Activated CD4-positive, CD25-positive, alpha-beta regulatory T cell treated with anti-CD3 and anti-CD28 coated beads, Interleukin-2, amount 50 U/mL, for 16 hours (primary cell): ENCODE data around the gene CLEC1A.

Experiments used
- DNase-seq: peaks from one replicate; pipeline ENCODE4 v3.0.0-alpha.2; 2020; ENCODE audit warnings: low read depth, low spot score

The CLEC1A gene

GRCh38 chr12:10101042-10101579, 2.3 kb upstream of the CLEC1A start:
- no peak for DNase-seq

GRCh38 chr12:10097521-10097920, 1.3 kb downstream of the CLEC1A start:
- DNase-seq, result no peak

GRCh38 chr12:10095971-10096370, 2.8 kb downstream of the CLEC1A start:
- DNase-seq, result no peak

GRCh38 chr12:10094646-10095395, 4.0 kb downstream of the CLEC1A start:
- no peak for DNase-seq

GRCh38 chr12:10088955-10089900, 9.6 kb downstream of the CLEC1A start:
- DNase-seq, result no peak

GRCh38 chr12:10088031-10088430, 10.8 kb downstream of the CLEC1A start:
- DNase-seq, result no peak

GRCh38 chr12:10086387-10086786, 12.4 kb downstream of the CLEC1A start:
- no peak for DNase-seq

- DNase-seq, result no peak
These were observed 14.1 kb downstream of the CLEC1A start for GRCh38 chr12:10084733-10085132.

- DNase-seq, result no peak
These were observed 16.5 kb downstream of the CLEC1A start for GRCh38 chr12:10082117-10082874.

- no peak for DNase-seq
These were observed 23.3 kb downstream of the CLEC1A start for GRCh38 chr12:10075451-10075850.

- no peak for DNase-seq
These were observed 25.5 kb downstream of the CLEC1A start for GRCh38 chr12:10073261-10073660.

- DNase-seq, result no peak
These were observed 26.7 kb downstream of the CLEC1A start for GRCh38 chr12:10072131-10072530.

- no peak for DNase-seq
These were observed 28.4 kb downstream of the CLEC1A start for GRCh38 chr12:10070380-10070779.

GRCh38 chr12:10069976-10070375, 28.8 kb downstream of the CLEC1A start:
- no peak for DNase-seq

- no peak for DNase-seq
These were observed 29.7 kb downstream of the CLEC1A start for GRCh38 chr12:10069099-10069498.

- DNase-seq, result no peak
These were observed 30.1 kb downstream of the CLEC1A start for GRCh38 chr12:10068644-10069043.

- no peak for DNase-seq
These were observed 30.8 kb downstream of the CLEC1A start for GRCh38 chr12:10067942-10068341.

GRCh38 chr12:10067264-10067663, 31.5 kb downstream of the CLEC1A start:
- no peak for DNase-seq

- no peak for DNase-seq
These were observed 33.5 kb downstream of the CLEC1A start for GRCh38 chr12:10065241-10065640.

GRCh38 chr12:10058387-10058786, 40.4 kb downstream of the CLEC1A start:
- DNase-seq, result no peak

- DNase-seq, result no peak
These were observed 46.4 kb downstream of the CLEC1A start for GRCh38 chr12:10052193-10052913.
